Right atrium auricular region (tissue), 2 donors: ENCODE results near the gene TM4SF18. TPM values are rescaled to one million over a fixed set of nuclear protein-coding genes. Genes with fewer than 3 reads are reported as not detected.

ENCODE experiments used
- DNase-seq: peaks from one replicate; pipeline ENCODE4 v3.0.0-alpha.2; 2019; ENCODE audit warnings: low spot score
- H3K27ac ChIP-seq, 2 donors: fragments of 200-600 bp; sonication (generic); 1 replicate in 1 of 2; 2 replicates in 1 of 2; pipeline ENCODE4 v1.5.1; 2016 to 2019
- H3K27me3 ChIP-seq, 2 donors: fragments of 200-600 bp; sonication (generic); one replicate each; pipeline versions ENCODE4 v1.5.1 to v1.6.0; 2017 to 2019
- H3K36me3 ChIP-seq: fragments of 200-600 bp; sonication (generic); one replicate; pipeline ENCODE4 v1.5.1; 2016
- H3K4me1 ChIP-seq, 2 donors: fragments of 200-600 bp; sonication (generic); one replicate each; pipeline versions ENCODE4 v1.5.1 to v1.6.0; 2017 to 2019
- H3K4me3 ChIP-seq, 2 donors: fragments of 200-600 bp; sonication (generic); 1 replicate in 1 of 2; 2 replicates in 1 of 2; pipeline ENCODE4 v1.5.1; 2017 to 2019; ENCODE audit warnings: mild to moderate bottlenecking in 1 of 2, moderate library complexity in 1 of 2
- H3K9me3 ChIP-seq, 2 donors: fragments of 200-600 bp; sonication (generic); one replicate each; pipeline ENCODE4 v1.5.1; 2019
- total RNA-seq, 2 donors: library from RNA; depleted of rRNA; stranded (reverse); fragments of >200 nt; gene quantifications; one replicate each; pipeline ENCODE4 v1.1.0, GENCODE V29; 2016
- TF ChIP-seq, protein P1 (sequence below), 2 donors: fragments of 200-600 bp; sonication (generic); IDR thresholded peaks; one replicate each; pipeline ENCODE4 v1.5.1; 2019; ENCODE audit warnings: antibody characterized with exemption in 2 of 2

Gene TM4SF18
- total RNA-seq, 2 donors from 2014 or later: 6.7 to 13.8 TPM

DNA sequence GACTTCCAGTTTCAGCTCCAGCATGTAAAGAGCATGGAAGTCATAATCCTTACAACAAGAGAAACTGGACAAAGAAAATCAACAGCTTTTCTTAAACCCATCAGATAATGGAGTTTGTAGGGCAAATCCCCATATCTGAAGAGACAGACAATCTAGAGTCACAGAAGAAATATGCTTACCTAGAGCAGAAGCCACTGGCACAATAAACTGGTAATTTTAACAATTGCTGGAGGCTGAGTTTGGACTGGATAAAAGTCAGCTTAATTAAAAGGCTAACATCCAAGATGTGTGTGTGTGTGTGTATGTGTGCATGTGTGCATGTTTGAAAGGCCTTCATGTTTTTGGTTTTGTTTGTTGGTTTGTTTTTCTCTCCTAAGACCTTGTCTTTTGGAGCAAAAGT, 50.6 kb downstream of the TM4SF18 start:
- no peak overlapping the region for H3K27ac ChIP-seq
- H3K9me3 ChIP-seq: no peaks in the 10 kb centered on the region
- no peaks in the 10 kb centered on the region for H3K27me3 ChIP-seq
- no peak for DNase-seq
- no peaks in the 10 kb centered on the region for H3K36me3 ChIP-seq
- no peak overlapping the region for H3K4me3 ChIP-seq
- TF ChIP-seq, protein P1, sequence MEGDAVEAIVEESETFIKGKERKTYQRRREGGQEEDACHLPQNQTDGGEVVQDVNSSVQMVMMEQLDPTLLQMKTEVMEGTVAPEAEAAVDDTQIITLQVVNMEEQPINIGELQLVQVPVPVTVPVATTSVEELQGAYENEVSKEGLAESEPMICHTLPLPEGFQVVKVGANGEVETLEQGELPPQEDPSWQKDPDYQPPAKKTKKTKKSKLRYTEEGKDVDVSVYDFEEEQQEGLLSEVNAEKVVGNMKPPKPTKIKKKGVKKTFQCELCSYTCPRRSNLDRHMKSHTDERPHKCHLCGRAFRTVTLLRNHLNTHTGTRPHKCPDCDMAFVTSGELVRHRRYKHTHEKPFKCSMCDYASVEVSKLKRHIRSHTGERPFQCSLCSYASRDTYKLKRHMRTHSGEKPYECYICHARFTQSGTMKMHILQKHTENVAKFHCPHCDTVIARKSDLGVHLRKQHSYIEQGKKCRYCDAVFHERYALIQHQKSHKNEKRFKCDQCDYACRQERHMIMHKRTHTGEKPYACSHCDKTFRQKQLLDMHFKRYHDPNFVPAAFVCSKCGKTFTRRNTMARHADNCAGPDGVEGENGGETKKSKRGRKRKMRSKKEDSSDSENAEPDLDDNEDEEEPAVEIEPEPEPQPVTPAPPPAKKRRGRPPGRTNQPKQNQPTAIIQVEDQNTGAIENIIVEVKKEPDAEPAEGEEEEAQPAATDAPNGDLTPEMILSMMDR (IDR thresholded peaks at IDR 0.05): no peak
- H3K4me1 ChIP-seq: no peaks in the 10 kb centered on the region

DNA sequence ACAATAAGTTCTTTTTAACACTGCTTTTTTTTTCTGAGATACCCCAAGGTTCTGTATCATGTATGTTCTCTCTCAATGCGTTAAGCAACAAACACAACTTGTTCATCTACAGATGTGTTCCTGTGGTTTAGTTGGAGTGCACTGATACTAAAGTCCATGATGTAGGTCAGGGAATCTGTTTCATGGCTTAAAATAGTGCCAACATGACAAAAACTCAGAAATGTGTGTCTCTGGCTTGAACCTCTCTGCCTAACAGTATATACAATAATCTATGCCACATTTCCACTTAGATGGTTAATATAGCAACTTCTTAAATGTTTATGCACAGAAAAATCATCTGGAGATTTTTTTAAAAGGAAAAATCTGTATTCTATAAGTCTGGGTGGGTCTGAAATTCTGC, 51.1 kb downstream of the TM4SF18 start:
- Histone ChIP-seq H3K4me3 (no peak overlapping the region), H3K27ac (no peak overlapping the region), H3K9me3 (no peaks in the 10 kb centered on the region), H3K27me3 (no peaks in the 10 kb centered on the region), H3K36me3 (no peaks in the 10 kb centered on the region), H3K4me1 (no peaks in the 10 kb centered on the region)
- DNase-seq: no peak
- TF ChIP-seq, protein P1 (IDR thresholded peaks at IDR 0.05): no peak

DNA sequence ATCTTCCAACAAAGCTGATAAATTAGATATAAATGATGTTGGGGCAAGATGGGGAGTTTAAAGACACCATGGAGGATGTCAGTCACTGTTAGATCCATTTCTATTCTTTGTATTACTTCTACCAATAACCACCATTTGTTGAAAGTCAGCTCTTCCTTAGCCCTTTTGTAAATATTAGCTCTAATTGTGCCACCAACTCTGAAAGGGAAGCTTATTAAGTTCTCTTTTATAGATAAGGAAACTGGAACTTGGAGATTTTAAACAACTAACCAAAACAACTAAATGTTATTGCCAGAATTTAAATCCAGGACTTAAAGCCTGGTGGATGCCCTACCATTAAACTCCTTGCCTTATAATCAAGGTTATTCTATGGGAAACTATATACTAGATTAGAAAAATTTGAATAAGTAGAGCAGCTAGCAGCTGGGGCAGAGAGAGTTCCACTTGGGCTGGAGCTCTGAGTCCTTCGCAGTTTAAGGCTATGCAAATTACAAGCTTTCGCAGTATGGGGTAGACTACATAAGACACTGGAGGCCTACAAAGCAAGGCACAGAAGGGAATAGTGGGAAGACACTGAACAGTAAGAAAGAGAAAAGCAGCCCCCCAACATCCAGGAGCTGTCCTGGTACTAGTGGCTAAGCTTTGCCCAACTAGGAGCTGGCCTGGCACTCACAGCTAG, 52.6 kb downstream of the TM4SF18 start:
- H3K36me3 ChIP-seq: no peaks in the 10 kb centered on the region
- TF ChIP-seq, protein P1 (IDR thresholded peaks at IDR 0.05): no peak
- no peak overlapping the region for H3K4me3 ChIP-seq
- H3K9me3 ChIP-seq: no peaks in the 10 kb centered on the region
- H3K4me1 ChIP-seq: no peaks in the 10 kb centered on the region
- no peak for DNase-seq
- no peak overlapping the region for H3K27ac ChIP-seq
- no peaks in the 10 kb centered on the region for H3K27me3 ChIP-seq

DNA sequence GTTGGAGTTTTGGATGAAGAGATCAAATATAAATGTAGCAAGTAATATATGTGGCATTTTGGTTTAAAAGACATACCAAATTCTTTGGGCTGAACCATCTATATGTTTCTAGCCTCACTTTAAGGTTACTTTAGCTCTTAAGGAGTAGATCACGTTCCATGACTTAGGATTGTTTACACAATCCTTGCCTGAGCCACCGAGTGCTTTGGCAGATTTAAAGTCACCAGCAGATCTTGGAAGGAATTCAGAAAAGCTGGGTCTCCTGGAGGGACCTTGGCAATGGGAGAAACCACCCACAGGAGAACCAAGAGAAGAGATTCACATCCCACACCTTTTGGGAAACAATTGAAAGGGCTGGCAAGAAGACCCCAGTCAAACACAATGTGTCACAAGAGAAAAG, 54.5 kb downstream of the TM4SF18 start:
- DNase-seq: no peak
- H3K4me1 ChIP-seq: no peaks in the 10 kb centered on the region
- TF ChIP-seq, protein P1 (IDR thresholded peaks at IDR 0.05): no peak
- no peak overlapping the region for H3K4me3 ChIP-seq
- H3K9me3 ChIP-seq: no peaks in the 10 kb centered on the region
- no peaks in the 10 kb centered on the region for H3K27me3 ChIP-seq
- no peak overlapping the region for H3K27ac ChIP-seq
- no peaks in the 10 kb centered on the region for H3K36me3 ChIP-seq

DNA sequence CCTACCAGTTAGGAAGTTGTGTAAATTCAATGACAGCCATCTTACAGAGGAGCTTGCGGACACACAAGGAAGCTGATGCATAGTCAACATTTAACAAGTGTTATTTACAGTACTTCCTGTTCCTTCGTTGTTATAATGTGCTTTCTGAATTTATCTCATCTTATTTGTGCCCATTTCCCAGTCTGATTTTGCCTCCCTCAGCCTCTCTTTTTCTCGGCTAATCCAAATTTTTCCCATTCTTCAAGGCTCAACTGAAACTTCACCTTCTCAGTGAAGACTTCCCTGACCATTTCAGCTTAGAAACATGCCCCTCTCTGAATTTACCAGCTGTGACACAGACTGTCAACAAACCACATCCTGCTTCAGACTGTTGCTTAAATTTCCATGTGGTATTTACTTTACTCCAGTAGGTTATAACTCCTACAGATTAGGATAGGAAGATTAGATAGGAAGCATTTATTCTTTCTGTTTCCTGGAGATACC, 56.1 kb downstream of the TM4SF18 start:
- no peak for DNase-seq
- Histone ChIP-seq H3K4me3 (no peak overlapping the region), H3K27ac (peak overlapping the region in 1 of 2 donors; percentile 13), H3K9me3 (no peaks in the 10 kb centered on the region), H3K36me3 (no peaks in the 10 kb centered on the region), H3K4me1 (peaks cover 0 to 4% of the 10 kb centered on the region in 2 donors), H3K27me3 (no peaks in the 10 kb centered on the region)
- TF ChIP-seq, protein P1 (IDR thresholded peaks at IDR 0.05): no peak

DNA sequence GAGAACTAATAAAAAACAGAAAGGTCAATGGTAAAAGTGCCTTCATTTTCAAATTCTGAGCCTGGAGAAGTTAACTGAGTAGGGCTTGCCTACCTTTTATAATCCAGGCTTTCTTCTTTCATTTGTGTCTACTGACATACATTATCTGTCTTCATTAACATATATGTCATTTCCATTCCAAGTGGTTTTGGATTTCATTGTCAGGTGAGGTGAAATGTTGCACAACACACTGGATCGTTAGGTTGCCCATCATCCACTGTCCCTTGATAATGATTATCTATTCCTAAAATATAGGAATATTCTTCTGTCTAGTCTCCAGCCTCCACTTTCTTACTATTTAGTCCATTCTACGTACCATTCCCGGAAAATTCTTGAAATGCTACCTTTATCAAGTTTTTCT, 56.8 kb downstream of the TM4SF18 start:
- H3K9me3 ChIP-seq: no peaks in the 10 kb centered on the region
- no peaks in the 10 kb centered on the region for H3K27me3 ChIP-seq
- TF ChIP-seq, protein P1 (IDR thresholded peaks at IDR 0.05): no peak
- H3K36me3 ChIP-seq: no peaks in the 10 kb centered on the region
- H3K4me3 ChIP-seq: no peak overlapping the region
- no peak overlapping the region for H3K27ac ChIP-seq
- DNase-seq: no peak
- H3K4me1 ChIP-seq: peaks cover 0 to 4% of the 10 kb centered on the region in 2 donors
